Prostate gland (tissue), 2 donors: ENCODE results near the gene SPG11.

Experiments
- CTCF ChIP-seq, 4 experiments: fragments of 200-600 bp in 2 of 4; fragments of 450-650 bp in 2 of 4; sonication (generic) in 2 of 4; IDR thresholded peaks; 1 replicate in 3 of 4; 2 replicates in 1 of 4; pipeline ENCODE4 v1.5.1; 2016 to 2019; ENCODE audit warnings: antibody characterized with exemption in 4 of 4, mild to moderate bottlenecking in 2 of 4, moderate library complexity in 2 of 4
- POLR2A ChIP-seq: fragments of 450-650 bp; IDR thresholded peaks from one replicate; pipeline ENCODE4 v1.6.1; 2016; ENCODE audit warnings: antibody characterized with exemption, mild to moderate bottlenecking
- POLR2AphosphoS5 ChIP-seq: sonication (generic); formaldehyde crosslinking; IDR thresholded peaks from one replicate; pipeline ENCODE4 v1.6.1; 2017; ENCODE audit warnings: antibody characterized with exemption

GRCh38 chr15:44574734-44575133 lies 88.7 kb downstream of the SPG11 start:
- TF ChIP-seq CTCF (IDR thresholded peaks at IDR 0.05) (no peak), POLR2AphosphoS5 (no peak), POLR2A (no peak)
